ENCODE results near the gene AP1B1. TPM values are rescaled to one million over a fixed set of nuclear protein-coding genes. Genes with fewer than 3 reads are reported as not detected.

Gene AP1B1
- total and polyA plus RNA-seq, 2 of the 13 experiments (the other 11 are each of a cell fraction or from before 2014, with no cell fraction given): 26.6 to 29.7 TPM

DNA sequence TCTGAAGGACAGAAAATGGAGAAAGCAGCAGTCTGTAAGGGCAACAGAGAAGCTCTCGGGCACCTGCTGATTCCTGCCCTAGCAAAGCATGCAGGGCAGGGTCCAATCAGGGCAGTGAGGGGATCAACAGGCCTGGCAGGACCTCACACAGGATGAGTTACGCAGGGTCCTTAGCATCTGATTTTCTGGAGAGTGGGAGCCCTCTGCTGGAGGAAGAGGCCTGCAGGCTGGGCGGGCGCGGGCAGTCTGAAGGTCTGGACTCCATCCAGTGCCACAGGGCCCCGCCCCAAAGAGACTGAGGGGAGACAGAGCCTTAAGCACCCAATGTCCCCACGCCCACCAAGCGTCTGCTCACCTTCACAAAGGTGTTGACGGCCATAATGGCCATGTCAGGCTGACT lies 28.9 kb downstream of the AP1B1 start (continued):
- TF ChIP-seq SKI (IDR thresholded peaks at IDR 0.05; ENCODE audit: partially characterized antibody): no peak
- no peak for TF ChIP-seq ZNF230 (CRISPR knock-in tag; IDR thresholded peaks at IDR 0.05)
- TF ChIP-seq ZNF44 (CRISPR knock-in tag; IDR thresholded peaks at IDR 0.05): no peak
- TF ChIP-seq PPARG (CRISPR knock-in tag; conservative IDR thresholded peaks at IDR 0.05): no peak
- TF ChIP-seq SMARCE1 (IDR thresholded peaks at IDR 0.05; ENCODE audit: borderline replicate concordance): no peak
- TF ChIP-seq, protein P1, sequence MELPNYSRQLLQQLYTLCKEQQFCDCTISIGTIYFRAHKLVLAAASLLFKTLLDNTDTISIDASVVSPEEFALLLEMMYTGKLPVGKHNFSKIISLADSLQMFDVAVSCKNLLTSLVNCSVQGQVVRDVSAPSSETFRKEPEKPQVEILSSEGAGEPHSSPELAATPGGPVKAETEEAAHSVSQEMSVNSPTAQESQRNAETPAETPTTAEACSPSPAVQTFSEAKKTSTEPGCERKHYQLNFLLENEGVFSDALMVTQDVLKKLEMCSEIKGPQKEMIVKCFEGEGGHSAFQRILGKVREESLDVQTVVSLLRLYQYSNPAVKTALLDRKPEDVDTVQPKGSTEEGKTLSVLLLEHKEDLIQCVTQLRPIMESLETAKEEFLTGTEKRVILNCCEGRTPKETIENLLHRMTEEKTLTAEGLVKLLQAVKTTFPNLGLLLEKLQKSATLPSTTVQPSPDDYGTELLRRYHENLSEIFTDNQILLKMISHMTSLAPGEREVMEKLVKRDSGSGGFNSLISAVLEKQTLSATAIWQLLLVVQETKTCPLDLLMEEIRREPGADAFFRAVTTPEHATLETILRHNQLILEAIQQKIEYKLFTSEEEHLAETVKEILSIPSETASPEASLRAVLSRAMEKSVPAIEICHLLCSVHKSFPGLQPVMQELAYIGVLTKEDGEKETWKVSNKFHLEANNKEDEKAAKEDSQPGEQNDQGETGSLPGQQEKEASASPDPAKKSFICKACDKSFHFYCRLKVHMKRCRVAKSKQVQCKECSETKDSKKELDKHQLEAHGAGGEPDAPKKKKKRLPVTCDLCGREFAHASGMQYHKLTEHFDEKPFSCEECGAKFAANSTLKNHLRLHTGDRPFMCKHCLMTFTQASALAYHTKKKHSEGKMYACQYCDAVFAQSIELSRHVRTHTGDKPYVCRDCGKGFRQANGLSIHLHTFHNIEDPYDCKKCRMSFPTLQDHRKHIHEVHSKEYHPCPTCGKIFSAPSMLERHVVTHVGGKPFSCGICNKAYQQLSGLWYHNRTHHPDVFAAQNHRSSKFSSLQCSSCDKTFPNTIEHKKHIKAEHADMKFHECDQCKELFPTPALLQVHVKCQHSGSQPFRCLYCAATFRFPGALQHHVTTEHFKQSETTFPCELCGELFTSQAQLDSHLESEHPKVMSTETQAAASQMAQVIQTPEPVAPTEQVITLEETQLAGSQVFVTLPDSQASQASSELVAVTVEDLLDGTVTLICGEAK (IDR thresholded peaks at IDR 0.05): no peak
- TF ChIP-seq, protein P1 (CRISPR knock-in tag; IDR thresholded peaks at IDR 0.05): 0 out of 2 replicates have a peak, but pooled peaks have one; percentile 11
- TF ChIP-seq IKZF4 (CRISPR knock-in tag; IDR thresholded peaks at IDR 0.05; ENCODE audit: borderline replicate concordance, low read depth, not compliant biosample characterization): no peak
- no peak for TF ChIP-seq ZNF34 (CRISPR knock-in tag; IDR thresholded peaks at IDR 0.05; ENCODE audit: borderline replicate concordance)
- TF ChIP-seq RARG (CRISPR knock-in tag; IDR thresholded peaks at IDR 0.05; ENCODE audit: low read depth): no peak
- TF ChIP-seq KDM2A (CRISPR knock-in tag; IDR thresholded peaks at IDR 0.05; ENCODE audit: borderline replicate concordance, low read depth): no peak
- TF ChIP-seq HNF4G (IDR thresholded peaks at IDR 0.05; ENCODE audit: borderline replicate concordance, low read depth, low read length): no peak
- TF ChIP-seq HNF4G (CRISPR knock-in tag; IDR thresholded peaks at IDR 0.05; ENCODE audit: borderline replicate concordance, low read depth): no peak
- TF ChIP-seq CHD4 (IDR thresholded peaks at IDR 0.05; ENCODE audit: borderline replicate concordance, low read length): no peak
- no peak for TF ChIP-seq ZFP36L1 (CRISPR knock-in tag; IDR thresholded peaks at IDR 0.05)
- TF ChIP-seq ZFP91 (CRISPR knock-in tag; IDR thresholded peaks at IDR 0.05; ENCODE audit: borderline replicate concordance): peak; percentile 78
- TF ChIP-seq, protein P2, sequence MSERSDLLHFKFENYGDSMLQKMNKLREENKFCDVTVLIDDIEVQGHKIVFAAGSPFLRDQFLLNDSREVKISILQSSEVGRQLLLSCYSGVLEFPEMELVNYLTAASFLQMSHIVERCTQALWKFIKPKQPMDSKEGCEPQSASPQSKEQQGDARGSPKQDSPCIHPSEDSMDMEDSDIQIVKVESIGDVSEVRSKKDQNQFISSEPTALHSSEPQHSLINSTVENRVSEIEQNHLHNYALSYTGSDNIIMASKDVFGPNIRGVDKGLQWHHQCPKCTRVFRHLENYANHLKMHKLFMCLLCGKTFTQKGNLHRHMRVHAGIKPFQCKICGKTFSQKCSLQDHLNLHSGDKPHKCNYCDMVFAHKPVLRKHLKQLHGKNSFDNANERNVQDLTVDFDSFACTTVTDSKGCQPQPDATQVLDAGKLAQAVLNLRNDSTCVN (CRISPR knock-in tag; IDR thresholded peaks at IDR 0.05; ENCODE audit: borderline replicate concordance): no peak

Measured in HepG2 (cell line).